Measurements from ENCODE around the gene STK26.

Gene STK26

DNA sequence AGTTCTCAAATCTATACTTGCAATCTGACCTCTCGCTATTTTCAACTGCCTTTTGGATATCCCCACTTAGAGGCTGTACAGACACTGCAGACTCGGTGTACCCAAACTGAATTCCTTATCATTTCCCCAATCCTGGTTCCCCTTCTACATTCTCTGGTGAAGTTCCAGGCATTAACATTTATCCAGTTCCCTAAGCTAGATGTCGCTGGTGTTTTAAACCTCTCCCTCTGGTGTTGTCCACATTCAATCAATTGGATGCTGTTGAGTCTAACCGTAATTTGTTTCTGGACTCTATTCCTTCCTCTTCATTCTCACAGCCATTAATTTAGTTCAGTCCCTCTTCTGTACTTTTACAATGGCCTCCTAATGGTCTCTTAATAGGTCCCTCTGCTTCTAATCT, 7.2 kb upstream of the STK26 start:
- Histone ChIP-seq H3K9me3 (ENCODE audit: control insufficient read depth, low read length) (no peaks in the 10 kb centered on the region), H3K27ac (ENCODE audit: low read depth, low read length, severe bottlenecking) (no peak overlapping the region), H3K4me1 (ENCODE audit: control insufficient read depth, insufficient read depth, low read length, poor library complexity, severe bottlenecking) (peaks cover 9% of the 10 kb centered on the region), H3K36me3 (ENCODE audit: control insufficient read depth, insufficient read depth, low read length) (no peaks in the 10 kb centered on the region), H3K4me3 (ENCODE audit: extremely low read depth, insufficient read depth, low read length, poor library complexity, severe bottlenecking) (no peak overlapping the region)
- WGBS, 2 experiments (ENCODE audit: insufficient coverage in 2 of 2): 83 to 100% methylated on average over 2 of the region's 4 CpGs

DNA sequence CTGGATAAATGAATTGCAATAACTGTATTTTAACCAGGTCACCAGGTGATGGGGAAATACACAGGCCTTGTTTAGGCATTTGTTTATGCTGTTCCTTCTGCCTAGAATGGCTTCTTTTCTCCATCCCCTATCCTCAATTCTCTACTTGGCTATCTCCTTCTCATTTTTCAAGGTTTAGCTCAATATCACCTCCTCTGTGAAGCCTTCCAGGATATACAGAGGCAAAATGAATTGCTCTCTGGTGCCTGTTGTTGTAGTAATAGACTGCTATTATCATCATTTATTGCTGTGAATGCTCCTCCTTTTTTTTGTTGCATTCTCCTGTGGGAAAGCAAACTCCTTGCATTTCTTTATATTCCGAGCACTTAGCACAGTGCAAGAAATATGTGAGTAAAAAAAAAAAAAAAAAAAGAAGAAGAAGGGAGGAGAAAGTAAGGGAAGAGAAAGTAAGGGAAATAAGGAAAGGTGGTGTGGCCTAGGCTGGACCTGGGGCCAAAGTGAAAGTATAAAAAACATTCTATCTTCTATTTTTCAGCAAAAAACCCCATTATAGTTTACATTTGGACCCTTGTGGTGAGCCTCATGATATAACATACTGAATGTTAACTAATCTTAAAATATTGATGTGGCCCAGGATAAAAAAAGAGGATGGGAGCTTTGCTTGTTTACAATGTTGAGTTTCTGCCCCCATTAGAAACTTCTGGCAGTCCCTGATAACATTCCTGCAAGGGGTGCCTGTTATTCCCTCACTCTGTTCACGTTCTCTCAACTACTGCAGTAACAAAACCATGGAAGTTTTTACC, 6.3 kb upstream of the STK26 start:
- Histone ChIP-seq H3K27ac (ENCODE audit: low read depth, low read length, severe bottlenecking) (no peak overlapping the region), H3K9me3 (ENCODE audit: control insufficient read depth, low read length) (no peaks in the 10 kb centered on the region), H3K4me1 (ENCODE audit: control insufficient read depth, insufficient read depth, low read length, poor library complexity, severe bottlenecking) (peaks cover 9% of the 10 kb centered on the region), H3K4me3 (ENCODE audit: extremely low read depth, insufficient read depth, low read length, poor library complexity, severe bottlenecking) (no peak overlapping the region), H3K36me3 (ENCODE audit: control insufficient read depth, insufficient read depth, low read length) (no peaks in the 10 kb centered on the region)
- no CpG with 5 or more reads among the region's 2 CpGs for WGBS, 2 experiments (ENCODE audit: insufficient coverage in 2 of 2)

DNA sequence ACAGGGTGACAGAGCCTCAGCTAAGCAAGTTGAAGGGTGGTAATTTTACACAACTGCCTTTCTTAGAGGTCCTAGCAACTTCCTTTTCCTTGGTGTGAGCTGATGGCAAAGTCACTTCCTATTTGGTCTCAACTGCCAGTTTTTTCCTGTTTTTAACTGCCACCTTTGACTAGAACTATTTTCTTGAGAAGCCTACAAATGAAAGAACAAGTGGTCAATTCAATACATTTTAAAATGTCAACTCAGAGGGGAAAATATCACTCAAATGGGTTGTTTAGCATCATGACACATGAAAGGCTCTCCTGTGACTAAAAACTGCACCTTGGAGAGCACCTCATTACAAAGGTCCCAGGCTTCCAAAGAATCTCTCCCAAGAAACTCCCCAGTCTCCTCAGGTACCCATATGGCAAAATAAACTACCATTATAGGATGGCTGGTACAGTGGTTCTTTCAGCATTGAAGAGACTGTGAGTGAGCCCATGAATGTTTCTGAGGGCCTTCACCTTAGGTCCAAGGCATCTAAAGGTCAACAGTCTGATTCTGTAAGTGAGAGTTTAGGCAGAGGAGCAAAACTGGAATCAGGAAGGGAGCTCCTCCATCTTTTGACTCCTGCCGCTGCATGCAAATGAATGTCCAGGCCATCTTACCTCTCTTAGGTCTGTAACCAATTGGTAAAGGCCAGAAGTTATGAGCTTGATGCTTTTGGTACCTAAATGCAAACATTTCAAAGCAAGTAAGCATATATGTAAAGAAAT, 5.5 kb upstream of the STK26 start:
- H3K9me3 ChIP-seq (ENCODE audit: control insufficient read depth, low read length): no peaks in the 10 kb centered on the region
- H3K27ac ChIP-seq (ENCODE audit: low read depth, low read length, severe bottlenecking): no peak overlapping the region
- no CpG with 5 or more reads among the region's 1 CpG for WGBS, 2 experiments (ENCODE audit: insufficient coverage in 2 of 2)
- no peak overlapping the region for H3K4me3 ChIP-seq (ENCODE audit: extremely low read depth, insufficient read depth, low read length, poor library complexity, severe bottlenecking)
- H3K36me3 ChIP-seq (ENCODE audit: control insufficient read depth, insufficient read depth, low read length): no peaks in the 10 kb centered on the region
- peaks cover 9% of the 10 kb centered on the region for H3K4me1 ChIP-seq (ENCODE audit: control insufficient read depth, insufficient read depth, low read length, poor library complexity, severe bottlenecking)

DNA sequence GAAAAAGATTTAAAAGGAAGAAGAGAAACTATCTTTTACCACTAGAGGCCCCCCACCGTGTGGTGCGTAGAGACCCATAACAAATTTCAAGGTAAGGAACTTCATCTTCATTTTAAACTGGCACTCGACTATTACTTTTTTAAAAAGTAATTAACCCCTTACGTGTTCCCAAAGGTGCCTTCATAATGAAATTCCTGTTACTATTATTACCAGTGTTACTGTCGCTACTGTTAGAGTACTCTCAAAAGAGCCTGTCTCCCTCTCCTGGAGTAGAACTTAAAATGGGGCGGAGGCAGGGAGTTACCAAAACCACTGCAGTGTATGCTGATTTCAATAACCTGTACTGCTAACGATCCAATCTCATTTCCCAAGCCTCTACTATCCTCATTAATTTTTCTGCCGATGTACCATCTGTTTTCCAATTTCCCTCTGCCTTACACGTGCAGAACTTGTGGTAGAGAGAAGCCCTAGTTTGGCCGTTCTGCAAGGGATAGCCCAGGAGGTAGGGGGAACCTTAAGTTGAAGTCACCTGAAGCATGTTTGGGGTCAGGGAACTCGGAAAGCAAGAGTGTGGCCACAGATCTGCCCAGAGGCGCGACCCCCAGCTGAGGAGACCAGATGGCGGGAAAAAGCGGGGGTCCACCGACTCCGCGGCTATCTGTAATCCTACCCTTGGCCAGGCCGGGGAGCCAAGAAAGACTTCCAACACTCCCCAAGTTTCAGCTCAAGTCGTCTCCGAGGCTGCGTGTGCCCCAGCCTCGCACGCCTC, 720 bp upstream of the STK26 start:
- H3K36me3 ChIP-seq (ENCODE audit: control insufficient read depth, insufficient read depth, low read length): no peaks in the 10 kb centered on the region
- peak overlapping the region; percentile 70 for H3K4me3 ChIP-seq (ENCODE audit: extremely low read depth, insufficient read depth, low read length, poor library complexity, severe bottlenecking)
- H3K27ac ChIP-seq (ENCODE audit: low read depth, low read length, severe bottlenecking): peak overlapping the region; percentile 45
- peaks cover 12% of the 10 kb centered on the region for H3K4me1 ChIP-seq (ENCODE audit: control insufficient read depth, insufficient read depth, low read length, poor library complexity, severe bottlenecking)
- 0% methylated on average over 5 to 6 of the region's 24 CpGs for WGBS, 2 experiments (ENCODE audit: insufficient coverage in 2 of 2)
- H3K9me3 ChIP-seq (ENCODE audit: control insufficient read depth, low read length): no peaks in the 10 kb centered on the region

DNA sequence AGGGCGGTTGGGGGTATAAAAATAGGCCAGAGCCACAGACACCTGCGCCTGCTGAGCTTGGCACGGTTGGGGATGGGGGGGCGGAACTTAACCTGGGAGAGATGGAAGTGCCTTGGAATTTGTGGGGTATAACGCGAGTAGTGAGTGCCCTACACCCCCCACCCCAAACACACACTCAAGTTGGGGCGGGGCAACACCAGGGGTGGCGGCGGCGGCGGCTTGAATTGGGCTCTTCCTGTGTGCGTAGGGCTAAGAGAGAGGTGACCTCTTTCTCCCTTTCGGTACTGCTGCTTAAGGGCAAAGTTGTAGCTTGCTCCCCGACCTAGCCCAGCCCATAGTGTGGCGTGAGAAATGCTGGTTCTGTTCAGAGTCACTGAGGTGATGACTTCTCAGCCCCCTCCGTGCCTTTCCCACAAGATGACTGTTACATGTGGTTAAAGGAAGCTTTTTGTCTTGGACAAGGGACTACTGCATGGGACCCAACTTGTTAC, 839 bp downstream of the STK26 start:
- WGBS, 2 experiments (ENCODE audit: insufficient coverage in 2 of 2): 0% methylated on average over 2 of the region's 16 CpGs; no CpG with 5 or more reads in 1 of the 2 experiments
- peak overlapping the region; percentile 80 for H3K27ac ChIP-seq (ENCODE audit: low read depth, low read length, severe bottlenecking)
- H3K9me3 ChIP-seq (ENCODE audit: control insufficient read depth, low read length): no peaks in the 10 kb centered on the region
- H3K4me3 ChIP-seq (ENCODE audit: extremely low read depth, insufficient read depth, low read length, poor library complexity, severe bottlenecking): peak overlapping the region; percentile 70
- peaks cover under 1% of the 10 kb centered on the region for H3K36me3 ChIP-seq (ENCODE audit: control insufficient read depth, insufficient read depth, low read length)
- H3K4me1 ChIP-seq (ENCODE audit: control insufficient read depth, insufficient read depth, low read length, poor library complexity, severe bottlenecking): peaks cover 12% of the 10 kb centered on the region

DNA sequence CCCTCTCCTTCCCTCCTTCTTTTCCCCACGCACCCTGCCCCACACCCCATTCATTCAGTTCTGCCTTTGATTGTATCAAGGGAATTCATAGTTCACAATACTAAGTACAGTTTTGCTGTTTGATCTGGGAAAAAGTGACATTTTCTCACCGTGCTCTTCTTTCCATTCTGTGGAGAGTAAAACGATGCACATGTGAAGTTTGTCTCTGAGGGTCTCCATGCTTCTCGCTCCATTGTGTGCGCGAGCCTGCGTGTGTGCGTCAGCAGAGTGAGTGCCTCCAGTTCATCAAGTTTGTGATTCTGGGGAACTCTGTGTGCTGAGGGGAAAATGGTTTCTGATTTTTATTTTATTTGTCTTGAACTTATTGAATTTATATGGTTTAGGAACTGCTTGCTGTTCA, 1.9 kb downstream of the STK26 start:
- H3K4me3 ChIP-seq (ENCODE audit: extremely low read depth, insufficient read depth, low read length, poor library complexity, severe bottlenecking): peak overlapping the region; percentile 70
- 0 to 5% methylated on average over 1 to 4 of the region's 8 CpGs for WGBS, 2 experiments (ENCODE audit: insufficient coverage in 2 of 2)
- no peak overlapping the region for H3K27ac ChIP-seq (ENCODE audit: low read depth, low read length, severe bottlenecking)

DNA sequence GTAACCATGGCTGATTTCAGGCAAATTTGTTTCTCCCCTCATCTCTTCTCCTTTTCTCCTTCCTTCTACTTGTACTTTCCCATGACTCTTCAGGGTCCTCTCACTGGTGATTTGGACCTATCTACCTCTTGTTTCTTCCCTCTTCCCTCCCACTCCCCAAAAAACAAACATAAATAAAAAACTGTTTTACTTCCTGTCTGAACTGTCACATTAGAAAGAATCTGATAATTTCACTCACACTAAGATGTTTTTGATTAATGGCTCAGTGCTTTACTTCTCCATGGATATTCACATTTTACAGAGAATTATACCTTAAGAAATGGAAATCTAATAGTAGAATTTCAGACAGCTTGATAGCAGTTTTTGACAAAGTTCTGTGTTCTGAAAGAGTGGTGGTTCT, 7.2 kb downstream of the STK26 start:
- H3K4me3 ChIP-seq (ENCODE audit: extremely low read depth, insufficient read depth, low read length, poor library complexity, severe bottlenecking): no peak overlapping the region
- H3K9me3 ChIP-seq (ENCODE audit: control insufficient read depth, low read length): no peaks in the 10 kb centered on the region
- peaks cover 12% of the 10 kb centered on the region for H3K4me1 ChIP-seq (ENCODE audit: control insufficient read depth, insufficient read depth, low read length, poor library complexity, severe bottlenecking)
- no peak overlapping the region for H3K27ac ChIP-seq (ENCODE audit: low read depth, low read length, severe bottlenecking)
- H3K36me3 ChIP-seq (ENCODE audit: control insufficient read depth, insufficient read depth, low read length): peaks cover 6% of the 10 kb centered on the region

More for the DNA sequence above, 1.9 kb downstream of the STK26 start:
- Histone ChIP-seq H3K9me3 (ENCODE audit: control insufficient read depth, low read length) (no peaks in the 10 kb centered on the region), H3K4me1 (ENCODE audit: control insufficient read depth, insufficient read depth, low read length, poor library complexity, severe bottlenecking) (peaks cover 12% of the 10 kb centered on the region), H3K36me3 (ENCODE audit: control insufficient read depth, insufficient read depth, low read length) (peaks cover 6% of the 10 kb centered on the region)

DNA sequence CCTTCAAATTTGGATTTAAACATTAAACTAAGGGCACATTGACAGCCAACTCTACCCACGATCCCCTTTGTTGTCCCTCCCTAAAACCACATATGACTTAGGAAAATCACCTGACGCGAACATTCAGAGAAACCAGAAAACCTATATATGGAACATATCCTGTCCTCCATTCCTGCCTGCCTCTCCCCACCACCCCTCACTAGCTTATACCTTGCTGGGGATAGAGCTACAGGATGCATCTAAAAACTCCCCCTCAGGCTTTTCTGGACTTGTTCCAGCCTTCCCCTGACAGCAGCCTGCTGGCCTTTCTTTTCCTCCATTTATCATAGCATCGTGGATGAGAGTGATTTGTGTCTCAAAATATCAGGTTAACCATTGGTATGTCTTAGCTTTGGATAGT, 8.8 kb downstream of the STK26 start:
- peaks cover 6% of the 10 kb centered on the region for H3K36me3 ChIP-seq (ENCODE audit: control insufficient read depth, insufficient read depth, low read length)
- H3K4me1 ChIP-seq (ENCODE audit: control insufficient read depth, insufficient read depth, low read length, poor library complexity, severe bottlenecking): peaks cover 6% of the 10 kb centered on the region
- H3K4me3 ChIP-seq (ENCODE audit: extremely low read depth, insufficient read depth, low read length, poor library complexity, severe bottlenecking): no peak overlapping the region
- no peaks in the 10 kb centered on the region for H3K9me3 ChIP-seq (ENCODE audit: control insufficient read depth, low read length)
- WGBS, 2 experiments (ENCODE audit: insufficient coverage in 2 of 2): 100% methylated on average over 2 to 3 of the region's 4 CpGs
- H3K27ac ChIP-seq (ENCODE audit: low read depth, low read length, severe bottlenecking): no peak overlapping the region

DNA sequence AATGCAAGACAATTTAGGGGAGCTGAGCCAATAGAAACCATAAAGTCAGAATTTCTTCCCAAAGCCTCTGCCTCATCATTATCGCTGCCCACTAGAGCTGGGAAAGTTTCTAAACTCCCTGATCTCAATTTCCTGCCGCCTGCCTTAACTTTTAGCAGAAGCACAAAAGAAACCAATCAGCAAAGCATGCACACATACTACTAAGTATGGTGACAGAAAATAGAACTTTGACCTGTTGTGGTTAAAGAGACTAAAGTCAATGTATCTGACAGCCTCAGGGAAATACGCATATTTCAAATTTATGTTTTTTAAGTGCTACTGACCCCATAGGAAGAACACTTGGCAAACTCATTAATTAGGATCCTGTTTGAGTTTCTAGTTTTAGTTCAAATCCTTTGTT, 10.1 kb downstream of the STK26 start:
- no peaks in the 10 kb centered on the region for H3K9me3 ChIP-seq (ENCODE audit: control insufficient read depth, low read length)
- peaks cover 2% of the 10 kb centered on the region for H3K4me1 ChIP-seq (ENCODE audit: control insufficient read depth, insufficient read depth, low read length, poor library complexity, severe bottlenecking)
- no peak overlapping the region for H3K4me3 ChIP-seq (ENCODE audit: extremely low read depth, insufficient read depth, low read length, poor library complexity, severe bottlenecking)
- peaks cover 6% of the 10 kb centered on the region for H3K36me3 ChIP-seq (ENCODE audit: control insufficient read depth, insufficient read depth, low read length)
- no peak overlapping the region for H3K27ac ChIP-seq (ENCODE audit: low read depth, low read length, severe bottlenecking)
- 80% methylated on average over 1 of the region's 3 CpGs; no CpG with 5 or more reads in 1 of the 2 experiments for WGBS, 2 experiments (ENCODE audit: insufficient coverage in 2 of 2)

DNA sequence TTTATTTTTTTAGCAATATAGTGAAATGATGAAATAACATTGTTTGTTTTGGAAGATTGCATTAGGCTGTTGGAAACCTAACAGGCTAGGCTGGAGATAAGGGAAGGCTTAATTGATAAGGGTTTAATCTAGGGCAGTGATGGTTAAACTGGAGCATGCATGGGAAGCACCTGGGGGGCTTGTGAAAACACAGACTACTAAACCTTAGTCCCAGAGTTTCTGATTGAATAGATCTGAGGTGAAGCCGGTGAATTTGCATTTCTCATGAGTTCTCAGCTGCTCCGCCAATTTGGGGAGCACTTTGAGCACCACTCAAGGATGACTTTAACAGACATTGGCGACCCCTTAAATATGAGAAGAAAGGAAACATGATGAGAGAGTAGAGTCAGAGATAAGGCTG, 11.5 kb downstream of the STK26 start:
- Histone ChIP-seq H3K4me3 (ENCODE audit: extremely low read depth, insufficient read depth, low read length, poor library complexity, severe bottlenecking) (no peak overlapping the region), H3K27ac (ENCODE audit: low read depth, low read length, severe bottlenecking) (no peak overlapping the region), H3K4me1 (ENCODE audit: control insufficient read depth, insufficient read depth, low read length, poor library complexity, severe bottlenecking) (no peaks in the 10 kb centered on the region), H3K9me3 (ENCODE audit: control insufficient read depth, low read length) (no peaks in the 10 kb centered on the region), H3K36me3 (ENCODE audit: control insufficient read depth, insufficient read depth, low read length) (no peaks in the 10 kb centered on the region)
- WGBS, 2 experiments (ENCODE audit: insufficient coverage in 2 of 2): no CpG with 5 or more reads among the region's 3 CpGs
